HG03521 (cell line): ENCODE data around the gene NTSR2.

Experiments used
- ATAC-seq: cut with Tn5 transposase; IDR thresholded peaks from one replicate; pipeline ENCODE4 v1.9.1; 2021; ENCODE audit warnings: mild to moderate bottlenecking, moderate library complexity; ENCODE audit not compliant: unreplicated experiment

NTSR2 gene

DNA sequence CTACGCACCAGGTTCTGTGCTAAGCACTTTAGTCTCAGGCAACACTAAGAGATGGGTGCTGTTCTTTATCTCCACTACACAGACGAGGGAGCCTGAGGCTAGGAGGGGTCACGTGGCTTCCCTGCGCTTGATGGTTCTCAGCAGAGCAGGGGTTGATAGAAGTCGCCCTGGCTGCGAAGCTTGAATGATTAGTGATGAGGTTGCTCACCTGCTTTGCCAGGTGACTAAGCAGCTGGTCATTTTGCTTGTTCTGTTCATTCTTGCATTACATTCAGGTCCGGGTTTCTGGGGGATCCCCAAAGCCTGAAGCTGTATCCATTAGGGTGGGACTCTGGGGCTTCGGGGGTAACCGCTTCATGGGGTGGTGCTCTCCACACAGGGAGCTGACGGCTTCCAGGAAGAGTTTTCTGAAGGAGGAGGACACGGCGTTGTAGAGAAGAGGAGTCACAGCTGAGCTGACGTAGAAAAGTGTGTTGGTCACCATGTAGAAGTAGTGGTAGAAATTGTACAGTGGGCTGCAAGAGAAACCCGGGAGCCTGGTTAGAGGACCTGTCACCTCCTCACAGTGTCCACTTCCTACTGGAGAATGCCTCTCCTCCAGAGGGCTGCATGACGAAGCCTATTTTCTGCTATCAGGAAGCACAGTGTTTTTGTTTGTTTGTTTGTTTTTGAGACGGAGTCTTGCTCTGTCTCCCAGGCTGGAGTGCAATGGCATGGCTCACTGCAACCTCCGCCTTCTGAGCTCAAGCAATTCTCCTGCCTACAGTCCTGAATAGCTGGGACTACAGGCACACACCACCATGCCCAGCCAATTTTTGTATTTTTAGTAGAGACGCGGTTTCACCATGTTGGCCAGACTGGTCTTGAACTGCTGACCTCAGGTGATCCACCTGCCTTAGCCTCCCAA is 11.5 kb downstream of the NTSR2 start:
- ATAC-seq: no peak

DNA sequence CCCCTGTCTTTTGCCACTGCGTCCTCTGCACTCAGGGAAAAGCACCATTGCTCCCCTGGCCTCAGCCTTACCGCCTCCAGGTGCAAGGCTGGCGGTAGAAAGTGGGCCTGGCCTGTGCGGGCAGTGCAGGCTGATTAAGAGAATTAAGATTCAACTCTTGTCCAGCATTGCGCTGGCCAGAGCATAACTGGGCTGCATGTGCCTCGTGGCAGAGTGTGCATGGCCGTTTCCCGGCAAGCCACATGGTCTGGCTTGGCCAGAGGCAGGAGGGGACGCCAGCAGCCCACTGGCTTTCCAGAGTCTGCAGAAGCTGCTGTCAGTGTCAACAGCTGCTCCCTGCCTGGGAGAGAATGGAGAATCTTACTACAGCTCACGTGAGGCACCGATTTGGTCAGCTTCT is 12.3 kb downstream of the NTSR2 start:
- no peak for ATAC-seq

GRCh38 chr2:11657195-11657594 is 12.8 kb downstream of the NTSR2 start:
- ATAC-seq: no peak

- ATAC-seq: no peak
These were observed 13.3 kb downstream of the NTSR2 start for GRCh38 chr2:11656671-11657101.

GRCh38 chr2:11656252-11656651 is 13.7 kb downstream of the NTSR2 start:
- no peak for ATAC-seq

GRCh38 chr2:11655495-11655894 is 14.5 kb downstream of the NTSR2 start:
- ATAC-seq: no peak

DNA sequence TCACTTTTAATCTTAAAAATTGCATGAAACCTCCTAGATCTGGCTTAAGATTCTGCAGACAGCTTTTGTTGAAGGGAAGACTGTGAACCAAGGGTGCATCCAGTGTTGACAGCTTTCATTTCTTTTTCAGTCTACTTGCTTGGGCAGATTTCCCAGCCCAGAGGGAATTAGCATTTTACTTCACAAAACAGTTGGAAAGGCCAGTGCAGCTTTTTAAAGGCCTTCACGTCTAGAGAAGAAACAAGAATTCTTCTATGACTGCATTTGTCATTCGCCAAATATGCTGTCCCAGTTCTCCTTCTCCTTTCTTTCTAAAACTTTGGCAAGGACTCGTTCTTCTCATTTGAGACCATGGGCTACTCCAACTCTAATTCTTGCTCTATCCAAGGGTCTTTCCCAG is 17.4 kb downstream of the NTSR2 start:
- no peak for ATAC-seq

DNA sequence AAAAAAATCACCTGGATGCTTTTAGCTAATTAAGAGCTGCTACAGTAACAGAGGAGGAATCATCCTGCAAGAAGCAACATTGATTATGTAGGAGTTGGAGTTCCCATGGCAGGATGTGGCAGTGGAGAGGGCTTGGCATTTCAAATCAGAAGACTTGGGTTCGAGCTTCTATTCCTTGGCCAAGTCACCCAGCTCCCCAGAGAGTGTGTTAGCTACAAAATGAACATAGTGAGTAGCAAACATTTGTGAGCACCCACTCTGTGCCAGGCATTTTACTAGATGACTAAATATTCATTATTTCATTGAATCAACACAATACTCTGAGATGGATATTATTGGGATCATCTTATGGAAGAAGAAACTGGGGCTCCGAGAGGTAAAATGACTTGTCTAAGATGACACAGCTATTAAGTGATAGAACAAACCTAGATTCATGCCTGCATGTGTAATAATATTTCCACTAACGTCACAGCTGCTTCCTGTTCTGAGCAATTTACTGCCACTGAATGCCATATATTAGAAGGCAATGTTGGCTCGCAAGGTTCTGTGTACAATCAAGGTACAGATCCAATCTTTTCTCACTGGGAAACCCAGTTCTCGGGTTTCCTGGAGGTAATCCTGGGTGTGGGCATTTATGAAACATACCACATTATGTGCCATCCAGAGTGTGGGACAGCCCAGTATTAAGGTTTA is 18.0 kb downstream of the NTSR2 start:
- no peak for ATAC-seq

DNA sequence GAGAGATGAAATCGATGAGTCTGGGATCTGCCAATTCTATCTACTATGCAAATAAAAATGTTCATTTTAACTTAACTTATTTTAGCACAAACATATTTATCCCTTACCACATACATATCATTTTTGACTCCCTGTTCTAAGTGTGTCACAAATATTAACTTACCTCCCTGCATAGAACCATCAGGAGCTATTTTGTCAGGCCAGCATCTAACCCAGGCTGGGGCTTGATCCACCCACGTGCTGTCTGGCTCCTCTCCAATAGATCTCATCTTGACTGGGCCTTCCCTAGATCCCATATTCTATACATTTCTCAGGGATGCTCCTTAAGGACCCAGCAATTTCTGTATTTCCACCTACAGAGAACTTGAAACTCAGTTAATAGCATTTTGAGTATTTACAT is 20.9 kb downstream of the NTSR2 start:
- ATAC-seq: no peak

DNA sequence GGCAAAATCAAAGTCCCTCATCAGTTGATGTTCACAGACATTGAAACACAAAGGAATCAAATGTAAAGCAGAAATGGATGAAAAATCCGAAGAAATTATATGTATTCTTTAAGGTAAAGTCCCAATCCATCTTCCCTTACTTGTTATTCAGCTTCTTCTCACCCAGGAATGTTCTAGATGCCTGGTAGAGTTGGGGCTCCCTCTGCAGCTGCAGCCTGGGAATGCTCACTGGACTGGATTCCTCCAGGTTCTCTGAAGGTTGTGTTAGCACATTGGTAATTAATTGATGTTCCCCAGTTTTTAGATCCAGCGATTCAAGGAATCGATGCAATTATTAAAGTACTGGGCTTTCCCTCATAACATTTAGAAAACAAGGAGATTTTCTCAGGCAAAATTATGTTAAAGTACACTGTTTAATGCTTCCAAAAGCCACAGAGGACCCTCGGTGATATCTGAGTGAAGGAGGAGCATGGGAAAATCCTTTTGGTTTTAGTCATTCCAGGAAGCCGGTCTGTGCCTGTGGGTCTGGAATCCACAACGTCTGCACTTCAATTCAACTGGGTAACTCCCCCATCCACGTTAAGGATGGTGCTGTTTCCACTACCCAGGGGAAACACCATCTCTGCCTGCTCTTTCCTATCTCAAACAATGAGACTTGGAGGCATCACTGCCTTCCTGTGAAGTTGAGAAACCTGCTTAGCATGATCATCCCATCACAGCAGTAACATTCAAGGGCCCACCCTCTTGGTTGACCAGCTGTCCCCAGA is 22.0 kb downstream of the NTSR2 start:
- no peak for ATAC-seq

DNA sequence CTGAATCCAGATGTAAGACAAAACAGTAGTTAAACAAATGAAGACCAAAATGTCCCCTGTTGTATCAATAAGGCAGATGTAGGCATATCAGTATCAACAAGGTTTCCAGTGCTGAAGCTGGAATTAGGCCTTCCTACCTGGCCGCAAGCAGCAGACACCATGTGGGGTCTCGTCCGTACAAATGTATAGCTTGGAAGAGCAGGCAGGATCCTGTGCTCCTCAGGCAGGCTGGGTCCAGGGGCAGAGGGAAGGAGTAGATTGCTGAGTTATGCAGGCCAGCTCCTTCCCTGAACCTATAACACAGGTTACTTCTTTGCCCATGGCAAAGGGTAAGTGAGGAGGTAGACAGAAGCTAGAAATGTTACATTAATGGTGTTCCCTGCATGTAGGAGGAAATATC is 23.5 kb downstream of the NTSR2 start:
- no peak for ATAC-seq

DNA sequence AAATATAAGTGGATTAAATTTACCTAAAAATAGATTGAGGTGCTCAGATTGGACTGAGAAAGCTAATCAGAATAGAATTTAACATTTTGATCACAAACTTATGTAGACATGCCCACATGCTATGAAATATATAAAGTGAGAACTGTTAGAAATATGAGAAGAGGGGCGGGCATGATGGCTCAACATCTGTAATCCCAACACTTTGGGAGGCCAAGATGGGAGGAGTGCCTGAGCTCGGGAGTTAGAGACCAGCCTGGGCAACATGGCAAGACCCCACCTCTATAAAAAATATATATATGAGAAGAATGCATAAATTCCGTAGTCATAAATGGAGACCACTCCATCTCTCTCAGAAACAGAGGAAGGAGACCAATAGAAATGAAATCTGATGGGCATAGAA is 25.7 kb downstream of the NTSR2 start:
- no peak for ATAC-seq

- ATAC-seq: no peak
These were observed 27.0 kb downstream of the NTSR2 start for GRCh38 chr2:11642972-11643371.

DNA sequence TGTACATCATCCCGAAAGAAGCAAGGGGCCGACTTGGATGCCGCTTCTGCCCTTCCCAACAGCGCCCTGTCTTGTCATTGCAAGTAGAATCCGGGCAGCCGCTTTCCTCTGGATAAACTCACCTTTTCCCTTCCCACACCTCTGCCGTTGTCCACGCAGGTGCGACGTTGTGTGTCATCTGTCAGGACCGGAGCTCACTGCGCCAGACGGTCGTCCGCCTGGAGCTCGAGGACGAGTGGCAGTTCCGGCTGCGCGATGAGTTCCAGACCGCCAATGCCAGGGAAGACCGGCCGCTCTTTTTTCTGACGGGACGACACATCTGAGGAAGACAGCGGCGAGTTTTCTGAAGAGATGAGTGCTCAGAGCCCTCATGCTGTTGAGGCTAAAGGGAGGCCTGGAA is 29.9 kb downstream of the NTSR2 start:
- ATAC-seq: no peak

DNA sequence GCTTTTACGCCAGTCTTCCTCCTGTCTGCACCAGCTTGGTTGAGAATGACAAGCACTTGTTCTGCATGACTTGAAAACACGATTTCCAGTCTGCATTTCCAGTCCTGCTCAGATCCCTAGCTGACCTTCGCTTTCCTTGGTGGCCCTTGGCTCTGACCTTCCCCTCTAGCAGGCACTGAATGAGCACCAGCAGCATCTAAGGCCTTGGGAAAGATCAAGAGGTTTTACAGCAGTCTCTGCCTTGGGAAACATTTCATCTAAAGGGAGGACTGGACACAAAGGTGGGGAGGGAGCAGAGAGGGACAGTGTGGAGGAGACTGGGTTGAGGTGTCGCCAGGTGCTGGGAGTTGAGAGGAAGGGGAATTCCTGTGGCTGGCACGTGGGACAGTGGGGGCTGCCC is 30.5 kb downstream of the NTSR2 start:
- ATAC-seq: no peak

GRCh38 chr2:11637546-11637945 is 32.4 kb downstream of the NTSR2 start:
- no peak for ATAC-seq

DNA sequence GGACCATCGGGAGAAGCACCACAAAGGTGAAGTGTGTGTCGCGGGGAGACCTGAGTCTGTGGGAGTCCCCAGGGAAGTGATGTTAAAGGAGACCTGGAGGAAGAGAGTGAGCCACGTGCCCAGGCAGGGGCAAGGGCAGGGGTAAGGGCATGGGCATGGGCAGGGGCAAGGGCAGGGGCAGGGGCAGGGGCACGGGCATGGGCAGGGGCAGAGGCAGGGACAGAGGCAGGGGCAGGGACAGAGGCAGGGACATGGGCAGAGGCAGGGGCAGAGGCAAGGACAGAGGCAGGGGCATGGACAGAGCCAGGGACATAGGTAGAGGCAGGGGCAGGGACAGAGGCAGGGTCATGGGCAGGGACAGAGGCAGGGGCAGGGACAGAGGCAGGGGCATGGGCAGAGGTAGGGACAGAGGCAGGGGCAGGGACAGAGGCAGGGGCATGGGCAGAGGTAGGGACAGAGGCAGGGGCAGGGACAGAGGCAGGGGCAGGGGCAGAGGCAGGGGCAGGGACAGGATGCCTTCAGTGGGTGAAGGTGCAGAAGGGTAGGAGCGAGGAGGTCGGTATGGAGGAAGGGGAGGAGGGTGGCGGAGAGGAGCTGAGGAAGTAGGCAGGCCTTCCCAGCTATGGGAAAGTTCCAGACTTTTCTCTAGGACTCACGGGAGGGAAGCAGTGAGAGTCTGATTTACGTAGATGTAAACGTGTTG is 33.3 kb downstream of the NTSR2 start:
- no peak for ATAC-seq

DNA sequence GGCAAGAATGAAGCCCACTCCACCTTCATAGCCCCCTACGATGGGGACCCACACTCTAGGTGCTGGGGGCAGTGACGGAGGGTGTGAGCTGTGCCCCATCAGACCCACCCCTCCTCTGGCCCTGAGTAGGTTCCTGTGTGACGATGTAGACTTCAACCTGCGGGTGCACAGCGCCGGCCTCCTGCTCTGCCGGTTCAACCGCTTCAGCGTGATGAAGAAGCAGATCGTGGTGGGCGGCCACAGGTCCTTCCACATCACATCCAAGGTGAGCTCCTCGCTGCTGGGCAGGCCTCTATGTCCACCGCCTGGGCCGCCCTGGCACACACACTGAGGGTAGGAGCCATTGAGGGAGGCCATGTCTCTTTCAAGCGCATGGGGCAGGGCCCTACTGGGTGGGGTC is 34.9 kb downstream of the NTSR2 start:
- ATAC-seq: no peak

GRCh38 chr2:11634584-11634983 is 35.4 kb downstream of the NTSR2 start:
- ATAC-seq: no peak

DNA sequence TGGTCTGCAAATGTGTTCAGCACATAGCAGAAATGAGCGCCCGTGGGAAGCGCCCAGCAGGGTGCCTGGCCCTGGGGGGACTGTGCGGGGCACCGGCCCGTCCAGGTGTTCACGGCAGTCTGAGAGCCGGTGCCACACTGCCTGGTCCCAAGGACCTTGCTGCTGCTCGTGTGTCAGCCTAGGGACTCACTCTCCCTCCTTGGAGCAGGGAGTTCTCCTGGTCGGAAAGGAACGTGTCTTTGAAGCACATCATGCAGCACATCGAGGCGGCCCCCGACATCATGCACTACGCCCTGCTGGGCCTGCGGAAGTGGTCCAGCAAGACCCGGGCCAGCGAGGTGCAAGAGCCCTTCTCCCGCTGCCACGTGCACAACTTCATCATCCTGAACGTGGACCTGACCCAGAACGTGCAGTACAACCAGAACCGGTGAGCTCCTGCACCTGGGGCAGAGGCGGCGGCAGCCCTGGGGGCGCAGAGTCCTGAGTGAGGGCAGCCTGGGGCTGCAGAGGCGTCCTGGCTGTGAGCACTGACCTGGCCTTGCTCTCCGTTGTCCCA is 36.0 kb downstream of the NTSR2 start:
- no peak for ATAC-seq

DNA sequence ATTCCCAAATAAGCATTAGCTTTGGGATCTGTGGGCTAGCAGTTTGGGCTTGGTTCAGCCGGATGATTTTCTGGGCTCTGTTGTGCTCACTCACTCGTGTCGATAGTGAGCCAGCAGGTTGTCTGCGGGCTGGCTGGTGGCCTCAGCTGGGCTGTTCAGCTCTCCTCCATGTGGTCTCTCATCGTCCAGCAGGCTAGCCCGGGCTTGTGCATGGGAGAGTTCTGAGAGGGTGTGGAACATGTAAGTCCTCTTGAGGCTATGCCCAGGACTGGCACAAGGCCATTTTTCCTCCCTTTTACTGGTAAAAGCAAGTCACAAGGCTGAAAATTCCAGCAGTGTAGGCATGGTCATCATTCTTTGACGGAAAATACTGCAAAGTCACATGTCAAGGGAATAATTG is 38.5 kb downstream of the NTSR2 start:
- ATAC-seq: no peak
